ENCODE measurements around the gene DCUN1D2. TPM values are rescaled to one million over a fixed set of nuclear protein-coding genes. Genes with fewer than 3 reads are reported as not detected.

Gene DCUN1D2
- total and polyA plus RNA-seq, 10 of the 15 experiments (the other 5 are each of a cell fraction or from before 2014, with no cell fraction given), result 2.5 to 23.6 (median 9.3) TPM

DNA sequence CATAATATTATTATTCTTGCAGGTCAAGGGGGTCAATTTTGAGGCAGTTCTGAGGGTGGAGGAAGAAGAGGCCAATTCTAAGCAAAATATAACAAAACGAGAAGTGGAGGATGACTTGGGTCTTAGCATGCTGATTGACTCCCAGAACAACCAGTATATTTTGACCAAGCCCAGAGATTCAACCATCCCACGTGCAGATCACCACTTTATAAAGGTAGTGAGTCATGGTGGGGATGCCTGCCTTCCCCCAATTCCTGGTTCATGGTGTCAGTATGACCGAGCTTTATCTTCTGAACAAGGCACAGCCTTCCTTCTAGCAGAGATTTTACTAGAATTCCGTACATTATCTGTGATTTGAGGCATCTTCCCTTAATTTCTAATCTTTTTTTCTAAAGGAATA lies 9.4 kb upstream of the DCUN1D2 start:
- in situ Hi-C loops (cut with MboI), result no loop called here
- Histone ChIP-seq H2AFZ (ENCODE audit: control insufficient read depth, low read depth, low read length) (no peak overlapping the region), H3K79me2 (ENCODE audit: control insufficient read depth, insufficient read depth, low read length) (peaks cover 4% of the 10 kb centered on the region), H3K9ac (ENCODE audit: control insufficient read depth, insufficient read depth, low read length) (no peak overlapping the region), H4K20me1 (ENCODE audit: control insufficient read depth, insufficient read depth) (no peaks in the 10 kb centered on the region), H3K27ac (ENCODE audit: control insufficient read depth, insufficient read depth) (no peak overlapping the region), H3K36me3 (ENCODE audit: control insufficient read depth in 2 of 2, insufficient read depth in 2 of 2, low read length in 1 of 2) (peaks cover 10 to 54% of the 10 kb centered on the region in 2 experiments), H3K4me3 (no peak overlapping the region), H3K9me3 (replicated peaks; ENCODE audit: control insufficient read depth, insufficient read depth, low read length) (no peaks in the 10 kb centered on the region), H3K4me2 (ENCODE audit: control insufficient read depth, insufficient read depth) (no peak overlapping the region), H3K4me1 (ENCODE audit: control insufficient read depth, insufficient read depth, low read length) (peaks cover 6% of the 10 kb centered on the region), H3K27me3 (replicated peaks in 1 of 2; ENCODE audit: control insufficient read depth in 2 of 2, insufficient read depth in 2 of 2, low read length in 1 of 2) (no peaks in the 10 kb centered on the region)
- WGBS (ENCODE audit: insufficient coverage, insufficient replicate concordance, low lambda C conversion rate, missing lambda C conversion rate), result 73% methylated on average over 4 of the region's 4 CpGs
- TF ChIP-seq ZBED1 (IDR thresholded peaks at IDR 0.05; ENCODE audit: borderline replicate concordance), result no peak
- no peak for TF ChIP-seq CHD1 (IDR thresholded peaks at IDR 0.05; ENCODE audit: low read depth, low read length)
- TF ChIP-seq, protein P1, sequence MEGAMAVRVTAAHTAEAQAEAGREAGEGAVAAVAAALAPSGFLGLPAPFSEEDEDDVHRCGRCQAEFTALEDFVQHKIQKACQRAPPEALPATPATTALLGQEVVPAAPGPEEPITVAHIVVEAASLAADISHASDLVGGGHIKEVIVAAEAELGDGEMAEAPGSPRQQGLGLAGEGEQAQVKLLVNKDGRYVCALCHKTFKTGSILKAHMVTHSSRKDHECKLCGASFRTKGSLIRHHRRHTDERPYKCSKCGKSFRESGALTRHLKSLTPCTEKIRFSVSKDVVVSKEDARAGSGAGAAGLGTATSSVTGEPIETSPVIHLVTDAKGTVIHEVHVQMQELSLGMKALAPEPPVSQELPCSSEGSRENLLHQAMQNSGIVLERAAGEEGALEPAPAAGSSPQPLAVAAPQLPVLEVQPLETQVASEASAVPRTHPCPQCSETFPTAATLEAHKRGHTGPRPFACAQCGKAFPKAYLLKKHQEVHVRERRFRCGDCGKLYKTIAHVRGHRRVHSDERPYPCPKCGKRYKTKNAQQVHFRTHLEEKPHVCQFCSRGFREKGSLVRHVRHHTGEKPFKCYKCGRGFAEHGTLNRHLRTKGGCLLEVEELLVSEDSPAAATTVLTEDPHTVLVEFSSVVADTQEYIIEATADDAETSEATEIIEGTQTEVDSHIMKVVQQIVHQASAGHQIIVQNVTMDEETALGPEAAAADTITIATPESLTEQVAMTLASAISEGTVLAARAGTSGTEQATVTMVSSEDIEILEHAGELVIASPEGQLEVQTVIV (IDR thresholded peaks at IDR 0.05; ENCODE audit: borderline replicate concordance, partially characterized antibody), result no peak
- no peak for TF ChIP-seq STAT1 (conservative IDR thresholded peaks at IDR 0.05)
- TF ChIP-seq, protein P2, sequence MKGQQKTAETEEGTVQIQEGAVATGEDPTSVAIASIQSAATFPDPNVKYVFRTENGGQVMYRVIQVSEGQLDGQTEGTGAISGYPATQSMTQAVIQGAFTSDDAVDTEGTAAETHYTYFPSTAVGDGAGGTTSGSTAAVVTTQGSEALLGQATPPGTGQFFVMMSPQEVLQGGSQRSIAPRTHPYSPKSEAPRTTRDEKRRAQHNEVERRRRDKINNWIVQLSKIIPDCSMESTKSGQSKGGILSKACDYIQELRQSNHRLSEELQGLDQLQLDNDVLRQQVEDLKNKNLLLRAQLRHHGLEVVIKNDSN (IDR thresholded peaks at IDR 0.05; ENCODE audit: borderline replicate concordance, extremely low read length, insufficient read depth, low read depth, low read length), result no peak
- TF ChIP-seq MYB (IDR thresholded peaks at IDR 0.05; ENCODE audit: borderline replicate concordance, low read depth, low read length), result no peak
- ATAC-seq (no peak), FAIRE-seq (no peak), DNase-seq (ENCODE audit: low read depth, low spot score) (no peak)
- RAD21 ChIA-PET (ENCODE audit: unreplicated experiment), result no interaction called here
- POLR2A ChIA-PET, result no interaction called here
- CTCF ChIA-PET, result no interaction called here
- intact Hi-C loops (cut with micrococcal nuclease; ENCODE audit: unreplicated experiment), result no loop called here
- SMC1A ChIA-PET (ENCODE audit: uncharacterized antibody, unreplicated experiment), result no interaction called here
- BruUV-seq (replicated peaks), result no TSS peak
